GM19395 (cell line): ENCODE measurements around the gene MAPRE2.
"Not testable (repeated sequence)": the region's sequence is repeated elsewhere in the genome, so short reads cannot be mapped to it uniquely, and the experiment has no call there.

Experiments
- ATAC-seq: cut with Tn5 transposase; IDR thresholded peaks from one replicate; pipeline ENCODE4 v1.9.1; 2021; ENCODE audit warnings: mild to moderate bottlenecking, moderate library complexity; ENCODE audit not compliant: unreplicated experiment

Gene MAPRE2

GRCh38 chr18:35089382-35089781 lies 48.2 kb downstream of the MAPRE2 start:
- no peak for ATAC-seq

DNA sequence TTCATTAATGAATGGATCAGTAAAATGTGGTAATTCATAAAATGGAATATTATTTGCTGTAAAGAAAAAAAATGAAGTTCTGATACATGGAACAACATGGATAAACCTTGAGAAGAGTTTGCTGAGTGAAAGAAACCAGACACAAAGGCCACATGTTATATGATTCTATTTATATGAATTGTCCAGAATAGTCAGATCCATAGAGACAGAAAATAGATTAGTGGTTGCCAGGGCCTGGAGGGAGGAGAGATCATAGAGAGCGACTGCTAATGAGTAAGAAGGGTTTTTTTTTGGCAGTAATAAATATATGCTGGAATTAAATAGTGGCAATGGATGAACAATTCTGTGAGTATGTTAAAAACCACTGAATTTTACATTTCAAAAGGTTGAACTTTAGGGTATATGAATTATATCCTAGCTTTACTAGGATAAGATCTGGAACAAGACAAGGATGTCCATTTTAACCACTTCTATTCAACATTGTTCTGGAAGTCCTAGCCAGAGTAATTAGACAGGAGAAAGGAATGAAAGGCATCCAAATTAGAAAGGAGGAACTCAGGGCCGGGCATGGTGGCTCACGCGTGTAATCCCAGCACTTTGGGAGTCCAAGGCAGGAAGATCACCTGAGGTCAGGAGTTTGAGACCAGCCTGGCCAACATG lies 48.8 kb downstream of the MAPRE2 start:
- no peak for ATAC-seq

GRCh38 chr18:35091841-35092240 lies 50.6 kb downstream of the MAPRE2 start:
- no peak for ATAC-seq

GRCh38 chr18:35095983-35096676 lies 54.9 kb downstream of the MAPRE2 start:
- peak; percentile 91 for ATAC-seq

DNA sequence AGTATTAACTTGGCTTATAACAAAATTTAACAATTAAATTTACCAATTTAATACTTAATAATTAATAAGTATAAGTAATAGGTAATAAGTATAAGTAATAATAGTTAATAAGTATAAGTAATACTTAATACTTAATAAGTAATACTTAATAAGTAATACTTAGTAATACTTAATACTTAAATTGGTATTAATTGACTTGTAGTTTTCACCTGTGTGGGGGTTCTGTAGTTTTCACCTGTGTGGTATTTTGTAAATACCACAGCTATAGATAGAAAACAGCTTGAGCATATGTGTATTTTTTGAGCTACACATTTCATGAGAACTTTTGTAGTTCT lies 55.4 kb downstream of the MAPRE2 start:
- ATAC-seq = no peak

DNA sequence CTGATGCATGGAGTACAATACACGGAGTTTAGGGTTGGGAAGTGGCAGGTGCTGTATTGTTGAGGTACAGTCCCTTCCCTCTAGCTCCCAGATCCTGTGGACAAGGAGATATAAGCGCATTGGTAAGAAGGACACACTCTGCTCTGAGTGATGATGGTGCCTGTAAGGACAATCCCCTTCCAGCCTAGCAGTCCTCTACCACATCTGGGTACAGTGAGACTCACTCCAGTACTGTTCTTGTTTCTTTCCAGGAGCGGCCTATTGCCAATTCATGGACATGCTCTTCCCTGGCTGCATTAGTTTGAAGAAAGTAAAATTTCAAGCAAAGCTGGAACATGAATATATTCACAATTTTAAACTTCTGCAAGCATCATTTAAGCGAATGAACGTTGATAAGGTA lies 56.0 kb downstream of the MAPRE2 start:
- ATAC-seq = no peak

DNA sequence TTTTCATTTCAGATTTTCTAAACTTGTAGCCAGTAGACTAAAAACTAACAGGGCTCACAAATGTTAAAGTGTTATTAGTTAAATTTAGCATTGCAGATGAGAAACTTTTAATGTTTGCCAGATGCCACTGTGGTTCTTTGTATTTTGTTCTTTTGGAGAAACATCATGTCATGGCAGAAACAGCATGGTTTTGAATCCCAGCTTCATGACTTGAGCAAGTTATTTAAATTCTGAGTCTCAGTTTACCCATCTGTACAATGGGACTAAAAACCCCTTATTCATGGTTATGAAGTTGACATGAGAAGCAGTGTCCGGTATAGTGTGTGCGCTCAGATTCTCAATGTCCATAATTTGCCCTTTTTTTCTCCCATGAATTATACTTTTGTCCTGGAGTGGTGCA lies 56.5 kb downstream of the MAPRE2 start:
- no peak for ATAC-seq

- ATAC-seq = no peak
Measured at GRCh38 chr18:35099911-35100310, 58.7 kb downstream of the MAPRE2 start.

- ATAC-seq = no peak
Measured at GRCh38 chr18:35104391-35105051, 63.3 kb downstream of the MAPRE2 start.

DNA sequence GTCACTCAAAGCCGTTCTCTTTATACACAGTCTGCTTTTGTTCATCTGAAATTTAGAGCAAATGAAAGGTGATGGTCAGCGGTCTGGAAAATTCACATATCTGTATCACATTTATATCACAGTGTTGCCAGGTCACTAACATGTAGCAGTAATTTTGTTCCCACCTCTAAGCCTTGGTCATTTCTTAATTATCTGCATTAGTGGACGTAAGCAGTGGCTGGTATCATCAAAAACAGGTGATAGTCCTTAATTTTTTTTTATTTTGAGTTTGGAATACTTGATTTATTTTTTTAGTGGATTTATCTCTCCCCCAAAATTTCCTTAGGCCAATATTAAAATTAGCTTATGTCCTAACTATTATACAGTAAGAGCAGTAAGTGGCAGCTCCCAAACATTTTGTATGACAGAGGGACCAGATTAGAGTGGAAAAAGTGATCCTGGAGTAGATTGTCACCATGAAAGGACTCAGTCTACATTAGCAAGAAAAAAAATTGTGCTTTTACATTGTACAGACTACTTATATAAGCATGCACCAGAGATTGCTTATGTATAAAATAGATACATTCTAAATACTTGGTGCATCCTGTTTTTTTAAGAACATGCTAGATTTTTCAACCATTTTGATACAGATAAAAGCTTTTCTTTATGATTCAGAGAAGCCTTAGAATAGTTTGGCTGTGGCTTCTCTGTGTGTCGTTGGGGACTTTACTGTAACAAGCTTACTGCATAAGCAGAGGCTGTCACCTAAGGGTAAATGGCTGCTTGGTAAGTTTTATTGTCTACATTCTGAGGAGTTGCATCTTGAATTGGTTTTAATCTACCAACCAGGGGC lies 65.0 kb downstream of the MAPRE2 start:
- no peak for ATAC-seq

- no peak for ATAC-seq
Measured at GRCh38 chr18:35106845-35107148, 65.6 kb downstream of the MAPRE2 start.

- ATAC-seq = no peak
Measured at GRCh38 chr18:35107216-35107615, 66.0 kb downstream of the MAPRE2 start.

DNA sequence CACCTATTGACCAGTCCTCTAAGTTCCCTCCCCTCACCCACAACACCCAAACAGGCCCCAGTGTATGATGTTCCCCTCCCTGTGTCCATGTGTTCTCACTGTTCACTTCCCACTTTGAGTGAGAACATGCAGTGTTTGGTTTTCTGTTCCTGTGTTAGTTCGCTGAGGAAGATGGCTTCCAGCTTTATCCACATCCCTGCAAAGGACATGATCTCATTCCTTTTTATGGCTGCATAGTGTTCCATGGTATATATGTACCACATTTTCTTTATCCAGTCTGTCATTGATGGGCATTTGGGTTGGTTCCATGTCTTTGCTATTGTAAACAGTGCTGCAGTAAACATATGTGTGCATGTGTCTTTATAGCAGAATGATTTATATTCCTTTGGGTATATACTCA lies 66.9 kb downstream of the MAPRE2 start:
- not testable (repeated sequence) for ATAC-seq

GRCh38 chr18:35110059-35110458 lies 68.8 kb downstream of the MAPRE2 start:
- no peak for ATAC-seq

GRCh38 chr18:35110554-35111485 lies 69.6 kb downstream of the MAPRE2 start:
- ATAC-seq = no peak

GRCh38 chr18:35112696-35113095 lies 71.5 kb downstream of the MAPRE2 start:
- no peak for ATAC-seq

- no peak for ATAC-seq
Measured at GRCh38 chr18:35114305-35114704, 73.1 kb downstream of the MAPRE2 start.

DNA sequence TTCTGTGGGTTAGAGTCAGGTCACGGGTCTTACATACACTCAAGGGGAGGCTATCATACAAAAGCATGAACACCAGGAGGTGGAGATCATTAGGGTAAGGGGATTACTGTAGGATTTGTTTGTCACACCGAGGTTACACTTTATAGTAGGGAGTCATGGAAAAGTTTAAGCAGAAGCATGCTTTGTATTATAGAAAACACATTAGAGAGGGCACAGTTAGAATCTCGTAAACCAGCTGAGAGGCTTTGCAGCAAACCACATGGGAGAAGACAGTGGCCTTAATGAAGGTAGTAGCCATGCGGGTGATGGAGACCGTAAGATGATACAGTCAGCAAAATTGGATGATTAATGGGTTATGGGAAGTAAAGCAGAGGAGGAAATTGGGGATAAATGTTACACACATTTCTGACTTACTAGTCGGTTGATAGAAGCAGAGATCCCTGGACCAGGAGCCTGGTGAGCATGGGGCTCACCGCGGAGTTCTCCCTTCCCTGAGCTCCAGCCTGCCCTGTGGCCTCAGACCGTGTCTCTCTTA lies 75.6 kb downstream of the MAPRE2 start:
- ATAC-seq = no peak

DNA sequence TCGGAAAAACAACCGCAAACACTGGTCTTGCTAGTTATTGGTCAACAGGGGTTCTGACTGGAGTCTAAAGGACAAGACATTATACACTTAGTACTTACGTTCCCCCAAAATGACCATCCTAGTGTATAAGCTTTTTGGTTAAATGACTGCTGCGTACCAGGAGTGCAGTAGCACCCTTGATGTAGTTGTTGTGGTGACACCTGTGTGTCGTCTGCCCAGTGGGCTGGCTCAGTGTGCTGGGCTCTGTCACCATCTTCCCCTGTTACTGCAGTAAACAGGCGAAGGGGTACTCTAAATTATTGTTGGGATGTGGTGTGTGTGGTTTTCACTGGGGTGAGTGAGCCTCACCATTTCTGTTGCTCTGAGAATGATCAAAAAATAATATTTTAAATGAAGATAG lies 76.2 kb downstream of the MAPRE2 start:
- no peak for ATAC-seq

DNA sequence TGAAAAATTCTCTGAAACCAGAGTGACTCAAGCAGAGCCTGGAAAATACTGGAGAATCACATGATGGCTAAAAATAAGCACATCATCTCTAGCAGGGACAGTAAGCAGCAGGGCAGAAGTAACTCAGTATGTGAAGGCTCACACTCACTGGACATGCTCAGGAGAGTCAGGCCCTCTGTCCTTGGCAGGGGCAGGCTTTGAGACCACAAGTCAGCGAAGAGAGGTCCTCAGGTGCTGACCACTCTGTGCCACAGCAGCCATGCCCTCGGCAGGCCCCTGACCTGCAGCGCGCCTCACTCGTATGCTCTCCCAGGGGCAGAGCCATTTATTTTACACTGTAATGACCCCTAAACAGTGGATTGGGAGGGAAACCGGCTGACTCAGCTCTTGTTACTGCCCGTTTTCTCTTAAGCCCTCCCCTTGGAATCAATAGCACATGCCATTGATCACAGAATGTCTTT lies 76.8 kb downstream of the MAPRE2 start:
- no peak for ATAC-seq
